Panc1 (cell line): ENCODE measurements around the gene CLPX. TPM values are rescaled to one million over a fixed set of nuclear protein-coding genes. Genes with fewer than 3 reads are reported as not detected.
"Not testable (repeated sequence)": the region's sequence is repeated elsewhere in the genome, so short reads cannot be mapped to it uniquely, and the experiment has no call there.

Experiments
- ATAC-seq: fragments of 200-7000 bp; cut with Tn5 transposase; 2 replicates; pipeline ENCODE4 v1.9.1; 2020; ENCODE audit warnings: mild to moderate bottlenecking, moderate library complexity
- BruUV-seq: library from RNA; stranded (reverse); fragments of 400-500 nt; replicated peaks from 2 replicates; lab custom pipeline; 2021; lab: Mats Ljungman, UMichigan
- CTCF ChIA-PET: fragments of 300-600 bp; sonication (Branson Sonifier 250); formaldehyde crosslinking; loops from one replicate; lab custom pipeline; 2022; ENCODE audit warnings: antibody characterized with exemption; lab: Charles Lee
- POLR2A ChIA-PET: fragments of 300-600 bp; sonication (Branson Sonifier 250); formaldehyde crosslinking; loops from one replicate; lab custom pipeline; 2022; ENCODE audit warnings: antibody characterized with exemption; lab: Charles Lee
- DNase-seq: peaks from one replicate; pipeline ENCODE4 v3.0.0-alpha.2; 2010; ENCODE audit warnings: low read depth, low spot score
- H3K27ac ChIP-seq: 2 replicates; pipeline ENCODE4 v1.5.1; 2011; ENCODE audit warnings: mild to moderate bottlenecking, low read length, inconsistent platforms
- H3K27me3 ChIP-seq: fragments of 200-500 bp; sonication (Bioruptor generic); 2 replicates; pipeline ENCODE4 v1.6.0; 2014; ENCODE audit warnings: low read length, inconsistent platforms; ENCODE audit not compliant: control insufficient read depth, insufficient read depth
- H3K36me3 ChIP-seq: fragments of 200-500 bp; sonication (Bioruptor generic); 2 replicates; pipeline ENCODE4 v1.5.1; 2014; ENCODE audit warnings: inconsistent platforms, mild to moderate bottlenecking, low read length, moderate library complexity; ENCODE audit not compliant: control insufficient read depth, insufficient read depth
- H3K4me1 ChIP-seq: 2 replicates; pipeline ENCODE4 v1.5.1; 2011; ENCODE audit warnings: inconsistent platforms, mild to moderate bottlenecking, low read length, moderate library complexity; ENCODE audit not compliant: control insufficient read depth, insufficient read depth
- H3K4me3 ChIP-seq, 2 experiments: 2 replicates each; pipeline ENCODE4 v1.5.1; 2011 to 2012; ENCODE audit warnings: low read depth in 2 of 2, low read length in 2 of 2, mild to moderate bottlenecking in 2 of 2, inconsistent platforms in 1 of 2, moderate library complexity in 1 of 2
- H3K9me3 ChIP-seq: fragments of 200-500 bp; sonication (Bioruptor generic); 2 replicates; pipeline ENCODE4 v1.5.1; 2014; ENCODE audit warnings: low read depth, mild to moderate bottlenecking, inconsistent platforms, low read length, moderate library complexity; ENCODE audit not compliant: control insufficient read depth, insufficient read depth
- POLR2AphosphoS5 ChIP-seq: IDR thresholded peaks from 2 replicates; pipeline ENCODE4 v1.6.1; 2012; ENCODE audit warnings: mild to moderate bottlenecking, low read depth, low read length, moderate library complexity
- SIN3A ChIP-seq: IDR thresholded peaks from 2 replicates; pipeline ENCODE4 v1.6.1; 2012; ENCODE audit warnings: low read depth, mild to moderate bottlenecking, low read length, moderate library complexity, borderline replicate concordance; ENCODE audit not compliant: insufficient read depth
- TCF7L2 ChIP-seq: IDR thresholded peaks from 2 replicates; pipeline ENCODE4 v1.6.1; 2011; ENCODE audit warnings: mild to moderate bottlenecking, low read depth, low read length, inconsistent platforms
- in situ Hi-C: cut with HindIII; loops from 2 replicates; pipeline ENCODE4 v1.10.0; 2016; ENCODE audit warnings: low sequenced_read_pairs, low pct_unique_long_range_greater_than_20kb
- intact Hi-C: fragments of 100-400 bp; cut with micrococcal nuclease; formaldehyde crosslinking; loops from one replicate; pipeline ENCODE4 v1.10.0; 2022; ENCODE audit not compliant: unreplicated experiment
- total RNA-seq: library from RNA; stranded (reverse); gene quantifications from one replicate; pipeline ENCODE4 v1.2.1, GENCODE V29; 2021; ENCODE audit not compliant: unreplicated experiment
- TF ChIP-seq, protein P1 (sequence below), 2 experiments: IDR thresholded peaks; 2 replicates each; pipeline ENCODE4 v1.6.1; 2011 to 2012; ENCODE audit warnings: low read depth in 2 of 2, control low read depth in 1 of 2, low read length in 1 of 2, mild to moderate bottlenecking in 1 of 2, moderate library complexity in 1 of 2; ENCODE audit not compliant: insufficient read depth in 1 of 2
- TF ChIP-seq, protein P2 (sequence below): fragments of 450-650 bp; IDR thresholded peaks from 2 replicates; pipeline ENCODE4 v1.5.1; 2017; ENCODE audit warnings: mild to moderate bottlenecking

CLPX gene
- total RNA-seq, 1 experiment from 2014 or later, result 49.9 TPM

DNA sequence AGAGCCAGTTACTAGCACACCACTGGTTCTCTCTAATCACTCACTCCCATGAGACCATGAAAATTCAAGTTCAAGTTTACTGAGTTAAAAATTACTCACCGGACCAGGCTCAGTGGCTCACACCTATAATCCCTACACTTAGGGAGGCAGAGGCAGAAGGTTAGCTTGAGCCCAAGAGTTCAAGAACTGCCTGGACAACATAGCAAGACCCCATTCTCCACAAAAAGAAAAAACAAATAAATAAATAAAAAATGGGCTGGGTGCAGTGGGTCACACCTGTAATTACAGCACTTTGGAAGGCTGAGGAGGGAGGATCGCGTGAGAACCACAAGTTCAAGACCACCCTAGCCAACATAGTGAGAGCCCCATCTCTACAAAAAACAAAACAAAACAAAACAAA is 47.4 kb upstream of the CLPX start:
- no peak for TF ChIP-seq POLR2AphosphoS5
- TF ChIP-seq SIN3A, result no peak
- TF ChIP-seq, protein P1, sequence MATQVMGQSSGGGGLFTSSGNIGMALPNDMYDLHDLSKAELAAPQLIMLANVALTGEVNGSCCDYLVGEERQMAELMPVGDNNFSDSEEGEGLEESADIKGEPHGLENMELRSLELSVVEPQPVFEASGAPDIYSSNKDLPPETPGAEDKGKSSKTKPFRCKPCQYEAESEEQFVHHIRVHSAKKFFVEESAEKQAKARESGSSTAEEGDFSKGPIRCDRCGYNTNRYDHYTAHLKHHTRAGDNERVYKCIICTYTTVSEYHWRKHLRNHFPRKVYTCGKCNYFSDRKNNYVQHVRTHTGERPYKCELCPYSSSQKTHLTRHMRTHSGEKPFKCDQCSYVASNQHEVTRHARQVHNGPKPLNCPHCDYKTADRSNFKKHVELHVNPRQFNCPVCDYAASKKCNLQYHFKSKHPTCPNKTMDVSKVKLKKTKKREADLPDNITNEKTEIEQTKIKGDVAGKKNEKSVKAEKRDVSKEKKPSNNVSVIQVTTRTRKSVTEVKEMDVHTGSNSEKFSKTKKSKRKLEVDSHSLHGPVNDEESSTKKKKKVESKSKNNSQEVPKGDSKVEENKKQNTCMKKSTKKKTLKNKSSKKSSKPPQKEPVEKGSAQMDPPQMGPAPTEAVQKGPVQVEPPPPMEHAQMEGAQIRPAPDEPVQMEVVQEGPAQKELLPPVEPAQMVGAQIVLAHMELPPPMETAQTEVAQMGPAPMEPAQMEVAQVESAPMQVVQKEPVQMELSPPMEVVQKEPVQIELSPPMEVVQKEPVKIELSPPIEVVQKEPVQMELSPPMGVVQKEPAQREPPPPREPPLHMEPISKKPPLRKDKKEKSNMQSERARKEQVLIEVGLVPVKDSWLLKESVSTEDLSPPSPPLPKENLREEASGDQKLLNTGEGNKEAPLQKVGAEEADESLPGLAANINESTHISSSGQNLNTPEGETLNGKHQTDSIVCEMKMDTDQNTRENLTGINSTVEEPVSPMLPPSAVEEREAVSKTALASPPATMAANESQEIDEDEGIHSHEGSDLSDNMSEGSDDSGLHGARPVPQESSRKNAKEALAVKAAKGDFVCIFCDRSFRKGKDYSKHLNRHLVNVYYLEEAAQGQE (IDR thresholded peaks at IDR 0.05; ENCODE audit: insufficient read depth in 1 of 2, low read depth in 2 of 2, low read length in 1 of 2), result no peak
- no peak for TF ChIP-seq TCF7L2
- TF ChIP-seq, protein P2, sequence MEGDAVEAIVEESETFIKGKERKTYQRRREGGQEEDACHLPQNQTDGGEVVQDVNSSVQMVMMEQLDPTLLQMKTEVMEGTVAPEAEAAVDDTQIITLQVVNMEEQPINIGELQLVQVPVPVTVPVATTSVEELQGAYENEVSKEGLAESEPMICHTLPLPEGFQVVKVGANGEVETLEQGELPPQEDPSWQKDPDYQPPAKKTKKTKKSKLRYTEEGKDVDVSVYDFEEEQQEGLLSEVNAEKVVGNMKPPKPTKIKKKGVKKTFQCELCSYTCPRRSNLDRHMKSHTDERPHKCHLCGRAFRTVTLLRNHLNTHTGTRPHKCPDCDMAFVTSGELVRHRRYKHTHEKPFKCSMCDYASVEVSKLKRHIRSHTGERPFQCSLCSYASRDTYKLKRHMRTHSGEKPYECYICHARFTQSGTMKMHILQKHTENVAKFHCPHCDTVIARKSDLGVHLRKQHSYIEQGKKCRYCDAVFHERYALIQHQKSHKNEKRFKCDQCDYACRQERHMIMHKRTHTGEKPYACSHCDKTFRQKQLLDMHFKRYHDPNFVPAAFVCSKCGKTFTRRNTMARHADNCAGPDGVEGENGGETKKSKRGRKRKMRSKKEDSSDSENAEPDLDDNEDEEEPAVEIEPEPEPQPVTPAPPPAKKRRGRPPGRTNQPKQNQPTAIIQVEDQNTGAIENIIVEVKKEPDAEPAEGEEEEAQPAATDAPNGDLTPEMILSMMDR, result no peak
- Histone ChIP-seq H3K9me3 (no peaks in the 10 kb centered on the region), H3K4me3 (no peak overlapping the region), H3K4me1 (no peaks in the 10 kb centered on the region), H3K36me3 (no peaks in the 10 kb centered on the region), H3K27me3 (no peaks in the 10 kb centered on the region), H3K27ac (no peak overlapping the region)
- in situ Hi-C loops, result no loop called here
- intact Hi-C loops, result no loop called here
- ATAC-seq (no peak), DNase-seq (no peak)
- POLR2A ChIA-PET, result no interaction called here
- CTCF ChIA-PET, result no interaction called here
- no TSS peak for BruUV-seq

DNA sequence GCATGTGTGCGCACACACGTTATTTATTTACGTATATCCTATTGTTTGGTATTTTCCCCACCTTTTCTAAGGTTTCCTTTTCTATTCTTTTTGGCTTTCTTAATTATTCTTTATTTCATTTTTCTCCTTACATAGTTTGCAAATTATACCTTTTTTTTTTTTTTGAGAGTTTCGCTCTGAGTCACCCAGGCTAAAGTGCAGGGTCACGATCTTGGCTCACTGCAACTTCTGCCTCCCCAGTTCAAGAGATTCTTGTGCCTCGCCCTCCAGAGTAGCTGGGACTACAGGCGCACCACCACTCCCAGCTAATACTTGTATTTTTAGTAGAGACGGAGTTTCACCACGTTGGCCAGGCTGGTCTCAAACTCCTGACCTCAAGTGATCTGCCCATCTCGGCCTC is 46.2 kb upstream of the CLPX start:
- ATAC-seq, result no peak
- Histone ChIP-seq H3K27ac (no peak overlapping the region), H3K36me3 (no peaks in the 10 kb centered on the region), H3K9me3 (no peaks in the 10 kb centered on the region), H3K27me3 (no peaks in the 10 kb centered on the region), H3K4me3 (no peak overlapping the region), H3K4me1 (no peaks in the 10 kb centered on the region)
- in situ Hi-C loops (no loop called here), intact Hi-C loops (no loop called here)
- POLR2A ChIA-PET, result no interaction called here
- TF ChIP-seq, protein P2, result no peak
- no peak for TF ChIP-seq POLR2AphosphoS5
- TF ChIP-seq TCF7L2, result no peak
- TF ChIP-seq, protein P1 (IDR thresholded peaks at IDR 0.05; ENCODE audit: insufficient read depth in 1 of 2, low read depth in 2 of 2, low read length in 1 of 2), result no peak
- no peak for TF ChIP-seq SIN3A
- no peak for DNase-seq
- CTCF ChIA-PET, result no interaction called here
- BruUV-seq, result no TSS peak

DNA sequence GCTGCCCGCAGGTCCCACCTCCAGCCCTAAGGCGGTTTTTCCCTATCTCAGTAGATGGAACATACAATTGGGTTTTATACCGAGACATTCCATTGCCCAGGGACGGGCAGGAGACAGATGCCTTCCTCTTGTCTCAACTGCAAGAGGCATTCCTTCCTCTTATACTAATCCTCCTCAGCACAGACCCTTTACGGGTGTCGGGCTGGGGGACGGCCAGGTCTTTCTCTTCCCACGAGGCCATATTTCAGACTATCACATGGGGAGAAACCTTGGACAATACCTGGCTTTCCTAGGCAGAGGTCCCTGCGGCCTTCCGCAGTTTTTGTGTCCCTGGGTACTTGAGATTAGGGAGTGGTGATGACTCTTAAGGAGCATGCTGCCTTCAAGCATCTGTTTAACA is 41.8 kb upstream of the CLPX start:
- in situ Hi-C loops, result not testable (repeated sequence)

More for the DNA sequence above, 41.8 kb upstream of the CLPX start:
- H3K4me3 ChIP-seq, ATAC-seq, DNase-seq, H3K4me1 ChIP-seq, H3K9me3 ChIP-seq, BruUV-seq, CTCF ChIA-PET, POLR2A ChIA-PET, H3K36me3 ChIP-seq, H3K27me3 ChIP-seq, intact Hi-C loops, H3K27ac ChIP-seq: not testable (repeated sequence)
